ENCODE measurements around the gene MMP11.

Gene MMP11

DNA sequence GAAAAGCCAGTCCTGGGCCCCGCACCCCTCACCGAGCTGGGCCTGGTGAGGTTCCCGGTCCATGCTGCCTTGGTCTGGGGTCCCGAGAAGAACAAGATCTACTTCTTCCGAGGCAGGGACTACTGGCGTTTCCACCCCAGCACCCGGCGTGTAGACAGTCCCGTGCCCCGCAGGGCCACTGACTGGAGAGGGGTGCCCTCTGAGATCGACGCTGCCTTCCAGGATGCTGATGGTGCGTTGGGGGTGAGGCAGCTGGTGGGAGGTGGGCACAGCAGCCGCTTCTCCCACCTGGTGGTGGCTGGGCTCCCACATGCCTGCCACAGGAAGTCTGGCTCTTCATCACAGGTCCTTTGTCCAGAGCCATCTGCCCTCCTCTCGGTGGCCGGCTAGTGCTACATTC, 9.6 kb downstream of the MMP11 start:
- no peaks in the 10 kb centered on the region for H3K27me3 Mint-ChIP-seq
- no peaks in the 10 kb centered on the region for H3K36me3 Mint-ChIP-seq (ENCODE audit: low read depth)
- ATAC-seq (no peak), DNase-seq (no peak)
- H3K4me3 Mint-ChIP-seq = no peak overlapping the region
- H3K9me3 Mint-ChIP-seq = no peaks in the 10 kb centered on the region
- peaks cover 14% of the 10 kb centered on the region for H3K4me1 Mint-ChIP-seq
- no peak overlapping the region for H3K27ac Mint-ChIP-seq

DNA sequence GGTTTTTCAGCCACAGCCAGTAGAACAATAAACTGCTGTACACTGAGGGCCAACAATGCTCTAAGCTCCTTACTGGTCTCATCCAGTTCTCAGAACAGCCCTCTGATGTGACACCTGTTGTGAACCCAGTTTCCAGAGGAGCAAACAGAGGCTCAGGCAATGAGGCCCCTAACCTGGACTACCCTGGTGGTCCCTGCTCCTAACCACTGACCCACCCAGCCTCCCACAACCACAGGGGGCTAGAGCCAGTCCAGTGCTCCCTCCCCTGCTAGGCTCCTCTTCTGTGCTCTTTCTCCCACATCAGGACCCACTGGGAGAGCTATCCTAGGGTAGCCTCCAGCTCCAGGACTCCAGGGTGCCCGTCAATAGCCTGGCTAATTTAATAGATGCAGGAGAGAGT, 10.1 kb downstream of the MMP11 start:
- ATAC-seq = no peak
- no peak overlapping the region for H3K27ac Mint-ChIP-seq
- DNase-seq = no peak
- peaks cover 18% of the 10 kb centered on the region for H3K4me1 Mint-ChIP-seq
- no peaks in the 10 kb centered on the region for H3K9me3 Mint-ChIP-seq
- H3K4me3 Mint-ChIP-seq = no peak overlapping the region
- H3K27me3 Mint-ChIP-seq = no peaks in the 10 kb centered on the region
- no peaks in the 10 kb centered on the region for H3K36me3 Mint-ChIP-seq (ENCODE audit: low read depth)

DNA sequence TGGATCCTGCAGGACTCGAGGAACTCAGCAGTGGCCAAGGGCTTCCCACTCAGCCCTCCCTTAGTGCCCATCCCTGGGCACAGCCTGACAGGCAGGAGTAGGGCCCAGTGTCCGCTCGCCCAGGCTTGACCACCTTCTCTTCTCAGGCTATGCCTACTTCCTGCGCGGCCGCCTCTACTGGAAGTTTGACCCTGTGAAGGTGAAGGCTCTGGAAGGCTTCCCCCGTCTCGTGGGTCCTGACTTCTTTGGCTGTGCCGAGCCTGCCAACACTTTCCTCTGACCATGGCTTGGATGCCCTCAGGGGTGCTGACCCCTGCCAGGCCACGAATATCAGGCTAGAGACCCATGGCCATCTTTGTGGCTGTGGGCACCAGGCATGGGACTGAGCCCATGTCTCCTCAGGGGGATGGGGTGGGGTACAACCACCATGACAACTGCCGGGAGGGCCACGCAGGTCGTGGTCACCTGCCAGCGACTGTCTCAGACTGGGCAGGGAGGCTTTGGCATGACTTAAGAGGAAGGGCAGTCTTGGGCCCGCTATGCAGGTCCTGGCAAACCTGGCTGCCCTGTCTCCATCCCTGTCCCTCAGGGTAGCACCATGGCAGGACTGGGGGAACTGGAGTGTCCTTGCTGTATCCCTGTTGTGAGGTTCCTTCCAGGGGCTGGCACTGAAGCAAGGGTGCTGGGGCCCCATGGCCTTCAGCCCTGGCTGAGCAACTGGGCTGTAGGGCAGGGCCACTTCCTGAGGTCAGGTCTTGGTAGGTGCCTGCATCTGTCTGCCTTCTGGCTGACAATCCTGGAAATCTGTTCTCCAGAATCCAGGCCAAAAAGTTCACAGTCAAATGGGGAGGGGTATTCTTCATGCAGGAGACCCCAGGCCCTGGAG, 10.9 kb downstream of the MMP11 start:
- H3K36me3 Mint-ChIP-seq (ENCODE audit: low read depth) = no peaks in the 10 kb centered on the region
- no peaks in the 10 kb centered on the region for H3K27me3 Mint-ChIP-seq
- H3K4me3 Mint-ChIP-seq = no peak overlapping the region
- ATAC-seq = no peak
- peaks cover 25% of the 10 kb centered on the region for H3K4me1 Mint-ChIP-seq
- no peak for DNase-seq
- H3K9me3 Mint-ChIP-seq = no peaks in the 10 kb centered on the region
- H3K27ac Mint-ChIP-seq = no peak overlapping the region

DNA sequence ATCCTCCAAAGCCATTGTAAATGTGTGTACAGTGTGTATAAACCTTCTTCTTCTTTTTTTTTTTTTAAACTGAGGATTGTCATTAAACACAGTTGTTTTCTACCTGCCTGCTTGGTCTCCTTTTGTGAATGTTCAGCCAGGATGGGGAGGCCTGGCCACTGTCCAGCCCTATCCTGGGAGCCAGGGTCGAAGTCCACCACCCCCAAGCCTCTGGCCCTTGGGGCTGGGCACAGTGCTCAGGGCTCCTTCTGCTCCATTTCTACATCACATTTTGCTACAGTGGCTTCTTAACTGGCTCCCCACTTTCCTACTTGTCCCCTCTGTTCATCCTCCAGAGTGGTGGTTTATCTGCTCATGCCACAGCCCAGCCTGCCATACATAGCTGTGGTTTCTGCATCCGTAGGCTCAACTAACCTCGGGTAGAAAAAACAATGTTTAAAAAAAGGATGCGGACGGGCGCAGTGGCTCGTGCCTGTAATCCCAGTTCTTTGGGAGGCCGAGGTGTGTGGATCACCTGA, 11.6 kb downstream of the MMP11 start:
- H3K36me3 Mint-ChIP-seq (ENCODE audit: low read depth) = no peaks in the 10 kb centered on the region
- ATAC-seq = no peak
- H3K27ac Mint-ChIP-seq = no peak overlapping the region
- H3K4me1 Mint-ChIP-seq = peaks cover 31% of the 10 kb centered on the region
- no peaks in the 10 kb centered on the region for H3K27me3 Mint-ChIP-seq
- H3K9me3 Mint-ChIP-seq = no peaks in the 10 kb centered on the region
- DNase-seq = no peak
- no peak overlapping the region for H3K4me3 Mint-ChIP-seq

DNA sequence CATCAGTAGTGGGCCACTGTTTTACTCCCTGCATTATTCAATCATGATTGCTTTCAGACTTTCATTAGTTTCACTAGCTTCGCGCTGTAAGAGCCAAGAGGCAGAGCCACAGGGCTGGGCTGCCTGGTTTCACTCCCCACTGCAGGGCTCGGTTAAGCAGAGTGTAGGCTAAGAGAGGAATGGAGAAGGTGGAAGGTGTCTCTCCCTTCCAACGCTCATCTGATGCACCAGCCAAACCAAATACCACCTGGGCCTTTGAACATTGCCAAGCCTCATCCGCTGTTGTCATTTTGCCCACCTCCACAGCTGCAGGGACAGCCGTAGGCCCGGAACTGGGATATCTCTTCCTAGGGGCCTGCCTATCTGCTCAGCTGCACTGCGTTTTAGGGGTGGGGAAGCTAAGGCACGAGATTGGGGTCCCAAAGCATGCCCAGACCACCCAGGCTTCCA, 13.6 kb downstream of the MMP11 start:
- ATAC-seq (peak; percentile 7), DNase-seq (peak; percentile 19)
- Mint-ChIP-seq H3K9me3 (no peaks in the 10 kb centered on the region), H3K27ac (peak overlapping the region; percentile 92), H3K4me3 (peak overlapping the region; percentile 92), H3K36me3 (ENCODE audit: low read depth) (peaks cover 2% of the 10 kb centered on the region), H3K4me1 (peaks cover 38% of the 10 kb centered on the region), H3K27me3 (no peaks in the 10 kb centered on the region)

DNA sequence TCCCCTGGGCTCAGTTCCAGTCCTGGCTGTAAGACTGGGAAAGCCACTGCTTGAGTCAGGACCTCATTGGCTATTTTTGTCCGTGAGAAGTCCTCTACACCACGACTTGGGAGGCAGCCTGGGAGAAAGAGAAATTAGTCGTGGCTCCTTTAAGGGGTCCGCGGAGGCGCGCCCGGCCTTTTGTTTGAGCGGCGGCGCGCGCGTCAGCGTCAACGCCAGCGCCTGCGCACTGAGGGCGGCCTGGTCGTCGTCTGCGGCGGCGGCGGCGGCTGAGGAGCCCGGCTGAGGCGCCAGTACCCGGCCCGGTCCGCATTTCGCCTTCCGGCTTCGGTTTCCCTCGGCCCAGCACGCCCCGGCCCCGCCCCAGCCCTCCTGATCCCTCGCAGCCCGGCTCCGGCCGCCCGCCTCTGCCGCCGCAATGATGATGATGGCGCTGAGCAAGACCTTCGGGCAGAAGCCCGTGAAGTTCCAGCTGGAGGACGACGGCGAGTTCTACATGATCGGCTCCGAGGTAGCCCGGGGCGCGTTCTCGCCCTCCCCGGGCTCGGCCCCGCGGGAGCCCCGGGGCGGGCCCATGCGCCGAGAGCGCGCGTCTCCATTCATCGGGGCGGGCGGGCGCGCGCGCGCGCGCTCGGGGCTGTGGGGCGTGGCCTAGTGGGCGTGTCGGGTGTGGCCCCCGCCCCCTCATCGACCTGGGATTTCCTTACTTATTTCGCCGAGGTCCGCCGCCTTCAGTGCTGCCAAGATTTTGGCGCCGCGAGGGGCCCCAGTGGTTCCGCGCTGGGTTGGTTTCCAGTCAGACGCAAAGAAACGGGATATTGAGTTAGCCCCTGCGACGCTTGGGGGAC, 14.3 kb downstream of the MMP11 start, which contains the start of gene SMARCB1:
Gene SMARCB1, plus strand, starts transcription at position 215 of the 848 bp plus-strand sequence. Its CDS starts 204 bp downstream, at position 419.
- H3K4me1 Mint-ChIP-seq = peaks cover 41% of the 10 kb centered on the region
- peak within 1 kb of the TSS; percentile 92 for H3K4me3 Mint-ChIP-seq
- ATAC-seq (peak; percentile 81), DNase-seq (peak; percentile 91)
- H3K36me3 Mint-ChIP-seq (ENCODE audit: low read depth) = peaks cover 2% of the 10 kb centered on the region
- no peaks in the 10 kb centered on the region for H3K9me3 Mint-ChIP-seq
- H3K27me3 Mint-ChIP-seq = no peaks in the 10 kb centered on the region
- peak within 1 kb of the TSS; percentile 92 for H3K27ac Mint-ChIP-seq

DNA sequence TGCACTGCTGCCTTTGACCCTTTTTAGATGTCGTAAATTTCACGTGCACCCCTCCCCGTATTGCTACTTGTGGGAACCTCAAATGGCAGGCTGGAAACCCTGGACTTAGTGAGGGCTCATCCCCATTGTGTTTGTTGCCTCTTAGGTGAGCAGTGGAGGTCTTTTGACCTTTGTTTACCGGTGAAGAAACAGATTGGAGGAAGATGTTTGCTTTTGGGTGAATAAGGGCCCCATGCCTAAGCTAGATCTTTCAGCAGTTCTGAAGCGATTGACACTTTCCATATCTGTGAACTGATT, 14.9 kb downstream of the MMP11 start:
- Mint-ChIP-seq H3K4me3 (peak overlapping the region; percentile 92), H3K27ac (peak overlapping the region; percentile 88), H3K36me3 (ENCODE audit: low read depth) (peaks cover 2% of the 10 kb centered on the region), H3K27me3 (no peaks in the 10 kb centered on the region), H3K4me1 (peaks cover 41% of the 10 kb centered on the region), H3K9me3 (no peaks in the 10 kb centered on the region)
- ATAC-seq = peak; percentile 15
- DNase-seq = no peak

DNA sequence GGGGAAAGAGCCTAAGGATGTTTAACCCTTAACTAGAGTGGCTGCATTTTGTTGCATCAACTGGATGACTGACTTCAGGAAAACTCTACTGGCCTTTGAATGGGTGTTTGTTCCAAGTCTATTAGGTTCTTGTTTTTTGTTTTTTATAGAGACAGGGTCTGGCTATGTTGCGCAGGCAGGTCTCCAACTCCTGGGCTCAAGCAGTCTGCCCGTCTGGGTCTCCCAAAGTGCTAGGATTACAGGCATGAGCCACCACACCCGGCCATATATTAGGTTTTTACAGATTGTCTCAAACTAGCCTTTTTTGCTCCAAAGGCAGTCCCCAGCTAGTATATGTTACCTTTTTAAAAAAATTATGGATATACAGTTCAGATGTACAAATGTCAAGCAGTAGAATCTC, 15.3 kb downstream of the MMP11 start:
- Mint-ChIP-seq H3K9me3 (no peaks in the 10 kb centered on the region), H3K4me1 (peaks cover 41% of the 10 kb centered on the region), H3K4me3 (peak overlapping the region; percentile 92), H3K27ac (peak overlapping the region; percentile 88), H3K36me3 (ENCODE audit: low read depth) (peaks cover 2% of the 10 kb centered on the region), H3K27me3 (no peaks in the 10 kb centered on the region)
- DNase-seq (no peak), ATAC-seq (no peak)

DNA sequence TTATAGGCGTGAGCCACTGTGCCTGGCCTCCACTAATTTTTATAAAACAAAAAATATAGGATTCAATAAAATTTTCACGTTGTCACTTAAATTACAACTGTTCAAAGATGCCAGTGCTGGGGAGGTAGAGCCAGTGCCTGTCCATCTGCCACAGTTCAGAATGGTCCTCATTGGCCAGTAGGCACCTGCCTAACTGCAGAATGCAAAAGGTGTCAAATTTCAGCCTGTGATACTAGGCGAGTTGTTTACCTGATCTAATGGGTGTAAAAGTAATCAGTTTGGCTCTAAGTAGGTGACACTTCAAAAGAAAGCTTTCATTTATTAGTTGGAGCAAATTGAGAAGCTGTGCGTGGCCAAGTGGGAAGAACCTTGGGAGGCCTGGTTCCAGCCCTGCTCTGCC, 16.5 kb downstream of the MMP11 start:
- H3K4me1 Mint-ChIP-seq = peaks cover 40% of the 10 kb centered on the region
- no peaks in the 10 kb centered on the region for H3K9me3 Mint-ChIP-seq
- peak overlapping the region; percentile 92 for H3K4me3 Mint-ChIP-seq
- H3K36me3 Mint-ChIP-seq (ENCODE audit: low read depth) = peaks cover 7% of the 10 kb centered on the region
- no peaks in the 10 kb centered on the region for H3K27me3 Mint-ChIP-seq
- H3K27ac Mint-ChIP-seq = no peak overlapping the region
- ATAC-seq = no peak
- DNase-seq = no peak

DNA sequence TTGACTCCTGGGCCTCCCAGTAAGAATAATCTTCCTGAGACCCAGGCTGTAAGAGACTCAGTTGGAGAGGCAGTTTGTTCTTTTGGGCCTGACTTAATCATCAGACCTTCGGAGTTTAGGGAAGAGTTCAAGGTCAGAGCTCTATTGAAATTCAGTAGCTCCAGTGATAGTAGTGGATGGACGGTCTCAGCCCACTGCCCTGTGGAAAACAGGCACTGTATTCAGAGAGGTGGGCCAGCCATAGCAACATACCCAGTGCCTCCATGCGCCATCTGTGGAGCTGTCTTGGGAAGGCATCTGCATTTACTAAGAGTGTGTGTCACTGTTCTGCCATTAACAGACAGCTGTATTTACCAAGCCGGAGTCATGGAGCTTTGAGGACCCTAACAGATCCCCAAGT, 17.0 kb downstream of the MMP11 start:
- ATAC-seq = no peak

DNA sequence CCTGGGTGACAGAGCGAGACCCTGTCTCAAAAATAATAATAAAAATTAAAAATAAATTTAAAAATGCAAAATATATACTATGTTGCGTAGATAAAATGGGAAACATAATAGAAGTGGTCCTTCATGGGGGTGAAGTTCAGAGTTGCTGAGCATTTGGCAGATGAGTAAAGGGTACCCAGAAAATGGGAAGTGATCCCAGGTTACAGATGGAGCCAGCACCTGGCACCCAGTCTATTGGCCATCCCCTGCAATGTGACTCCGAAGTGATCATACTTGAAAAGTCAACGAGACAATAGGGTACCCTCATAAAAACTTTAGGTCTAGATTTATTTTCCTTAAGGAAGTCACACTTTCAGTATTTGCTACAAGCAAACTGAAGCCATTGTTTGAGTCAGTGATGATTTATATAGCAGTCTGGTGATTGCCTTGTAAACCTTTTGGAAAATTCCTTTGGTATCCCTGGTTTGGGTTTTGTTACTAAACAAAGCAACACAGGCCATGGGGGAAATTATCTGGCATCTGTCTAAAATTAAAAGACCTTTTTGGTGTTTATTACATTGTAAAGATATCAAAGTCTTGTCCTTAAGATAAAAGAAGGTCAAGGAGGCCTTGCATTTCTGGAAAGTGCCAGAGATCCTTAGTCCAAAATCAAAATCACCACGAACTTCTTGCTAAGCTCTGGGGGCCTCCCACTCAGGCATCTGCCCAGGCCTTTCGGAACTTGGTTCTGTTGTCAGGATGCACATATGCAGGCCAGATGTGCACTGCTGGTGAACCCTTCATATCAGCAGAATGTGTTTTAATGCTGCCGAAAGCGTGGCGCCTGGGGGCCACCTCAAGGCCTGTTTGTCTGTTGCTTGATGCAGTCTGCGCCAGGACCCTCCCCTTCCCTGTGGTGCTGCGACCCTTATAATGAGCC, 18.4 kb downstream of the MMP11 start:
- Mint-ChIP-seq H3K27me3 (no peaks in the 10 kb centered on the region), H3K9me3 (no peaks in the 10 kb centered on the region), H3K27ac (no peak overlapping the region), H3K36me3 (ENCODE audit: low read depth) (peaks cover 14% of the 10 kb centered on the region), H3K4me3 (no peak overlapping the region), H3K4me1 (peaks cover 33% of the 10 kb centered on the region)
- ATAC-seq = no peak
- no peak for DNase-seq

More for the DNA sequence above, 17.0 kb downstream of the MMP11 start:
- H3K9me3 Mint-ChIP-seq = no peaks in the 10 kb centered on the region
- no peak overlapping the region for H3K4me3 Mint-ChIP-seq
- H3K27ac Mint-ChIP-seq = no peak overlapping the region
- H3K4me1 Mint-ChIP-seq = peaks cover 35% of the 10 kb centered on the region
- H3K36me3 Mint-ChIP-seq (ENCODE audit: low read depth) = peaks cover 7% of the 10 kb centered on the region
- H3K27me3 Mint-ChIP-seq = no peaks in the 10 kb centered on the region
- DNase-seq = no peak

DNA sequence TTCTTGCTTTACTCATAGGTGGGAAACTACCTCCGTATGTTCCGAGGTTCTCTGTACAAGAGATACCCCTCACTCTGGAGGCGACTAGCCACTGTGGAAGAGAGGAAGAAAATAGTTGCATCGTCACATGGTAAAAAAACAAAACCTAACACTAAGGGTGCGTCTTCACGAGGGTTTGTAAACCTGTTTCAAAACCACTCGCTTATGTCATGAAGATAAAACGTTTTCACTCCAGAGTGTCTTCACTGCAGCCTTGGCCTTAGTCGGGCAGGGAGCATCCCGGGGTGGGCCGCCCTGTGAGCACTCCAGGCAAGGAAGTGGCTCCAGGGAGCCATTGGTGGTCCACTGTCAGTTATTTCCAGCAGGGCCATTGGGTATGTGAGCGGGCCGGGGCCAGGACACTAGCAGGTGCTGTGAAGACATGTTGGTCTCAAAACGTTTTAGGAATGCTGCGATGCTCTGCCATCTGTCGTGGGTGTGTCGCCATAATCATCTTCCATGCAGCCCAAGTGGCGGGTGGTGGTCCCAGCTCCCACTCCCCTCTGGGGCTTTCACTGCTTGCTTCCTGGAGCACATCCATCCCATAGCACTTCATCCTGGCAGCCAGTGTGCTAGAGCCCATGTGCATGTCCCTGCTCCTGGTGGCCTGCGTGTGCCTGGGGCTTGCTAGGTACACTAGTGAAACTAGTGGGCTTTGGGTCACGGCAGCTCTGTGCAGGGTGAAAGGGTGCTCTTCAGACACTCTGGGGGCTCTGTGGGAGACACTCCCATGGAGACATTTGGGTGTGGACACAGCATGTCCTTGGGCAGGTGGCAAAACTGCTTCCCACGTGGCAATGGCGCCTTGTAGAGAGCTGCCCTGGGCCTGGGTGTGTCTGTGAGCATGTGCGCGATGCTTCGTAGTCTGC, 19.3 kb downstream of the MMP11 start:
- Mint-ChIP-seq H3K4me3 (no peak overlapping the region), H3K9me3 (no peaks in the 10 kb centered on the region), H3K27ac (no peak overlapping the region), H3K36me3 (ENCODE audit: low read depth) (peaks cover 22% of the 10 kb centered on the region), H3K27me3 (no peaks in the 10 kb centered on the region), H3K4me1 (peaks cover 26% of the 10 kb centered on the region)
- peak; percentile 15 for ATAC-seq
- no peak for DNase-seq

DNA sequence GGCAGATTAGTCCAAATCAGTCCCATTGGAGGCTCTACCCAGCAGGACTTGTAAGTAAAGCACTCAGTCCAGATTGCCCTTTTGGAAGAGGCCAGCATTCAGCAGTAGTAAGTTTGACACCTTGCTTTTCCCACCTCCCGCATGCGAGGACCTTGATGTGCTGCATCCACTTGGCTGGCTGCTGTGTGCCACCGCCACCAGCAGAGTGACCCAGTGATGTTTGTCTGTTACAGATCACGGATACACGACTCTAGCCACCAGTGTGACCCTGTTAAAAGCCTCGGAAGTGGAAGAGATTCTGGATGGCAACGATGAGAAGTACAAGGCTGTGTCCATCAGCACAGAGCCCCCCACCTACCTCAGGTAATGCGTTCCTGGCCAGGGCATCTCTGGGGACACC, 20.7 kb downstream of the MMP11 start:
- Mint-ChIP-seq H3K27ac (no peak overlapping the region), H3K4me3 (no peak overlapping the region)

More for the DNA sequence above, 20.7 kb downstream of the MMP11 start:
- H3K4me1 Mint-ChIP-seq = peaks cover 18% of the 10 kb centered on the region
- no peaks in the 10 kb centered on the region for H3K27me3 Mint-ChIP-seq
- no peaks in the 10 kb centered on the region for H3K9me3 Mint-ChIP-seq
- no peak for ATAC-seq
- H3K36me3 Mint-ChIP-seq (ENCODE audit: low read depth) = peaks cover 27% of the 10 kb centered on the region
- no peak for DNase-seq

Measured in activated naive CD8-positive, alpha-beta T cell treated with anti-CD3 and anti-CD28 coated beads, Interleukin-2, amount 50 U/mL, for 24 hours (primary cell).